Osteocyte (in vitro differentiated cells): ENCODE measurements around the gene COL1A2. TPM values are rescaled to one million over a fixed set of nuclear protein-coding genes. Genes with fewer than 3 reads are reported as not detected.

Source experiments
- DNase-seq: peaks from one replicate; pipeline ENCODE4 v3.0.0; 2021; ENCODE audit warnings: mixed read lengths; ENCODE audit not compliant: unreplicated experiment; ENCODE audit errors: extremely low spot score
- H3K27ac Mint-ChIP-seq: one replicate; pipeline ENCODE4 v1.8.0; 2021; ENCODE audit warnings: mild to moderate bottlenecking, mixed read lengths; ENCODE audit not compliant: unreplicated experiment
- H3K27me3 Mint-ChIP-seq: one replicate; pipeline ENCODE4 v1.8.0; 2021; ENCODE audit warnings: mixed read lengths; ENCODE audit not compliant: unreplicated experiment
- H3K36me3 Mint-ChIP-seq: one replicate; pipeline ENCODE4 v1.8.0; 2021; ENCODE audit warnings: mixed read lengths; ENCODE audit not compliant: unreplicated experiment
- H3K4me1 Mint-ChIP-seq: one replicate; pipeline ENCODE4 v1.8.0; 2021; ENCODE audit warnings: mixed read lengths; ENCODE audit not compliant: unreplicated experiment
- H3K4me3 Mint-ChIP-seq: one replicate; pipeline ENCODE4 v1.8.0; 2021; ENCODE audit warnings: mild to moderate bottlenecking, moderate library complexity, mixed read lengths; ENCODE audit not compliant: unreplicated experiment
- H3K9me3 Mint-ChIP-seq: one replicate; pipeline ENCODE4 v1.8.0; 2021; ENCODE audit warnings: mixed read lengths; ENCODE audit not compliant: unreplicated experiment
- total RNA-seq: library from RNA; stranded (reverse); gene quantifications from 2 replicates; pipeline ENCODE4 v1.2.1, GENCODE V29; 2021
- TF ChIP-seq, protein P1 (sequence below): fragments of 200-600 bp; sonication (generic); IDR thresholded peaks from 2 replicates; pipeline ENCODE4 v1.5.0; 2021; ENCODE audit warnings: antibody characterized with exemption, mild to moderate bottlenecking, moderate library complexity

The COL1A2 gene
- total RNA-seq, 1 donor from 2014 or later = 7,492 TPM

DNA sequence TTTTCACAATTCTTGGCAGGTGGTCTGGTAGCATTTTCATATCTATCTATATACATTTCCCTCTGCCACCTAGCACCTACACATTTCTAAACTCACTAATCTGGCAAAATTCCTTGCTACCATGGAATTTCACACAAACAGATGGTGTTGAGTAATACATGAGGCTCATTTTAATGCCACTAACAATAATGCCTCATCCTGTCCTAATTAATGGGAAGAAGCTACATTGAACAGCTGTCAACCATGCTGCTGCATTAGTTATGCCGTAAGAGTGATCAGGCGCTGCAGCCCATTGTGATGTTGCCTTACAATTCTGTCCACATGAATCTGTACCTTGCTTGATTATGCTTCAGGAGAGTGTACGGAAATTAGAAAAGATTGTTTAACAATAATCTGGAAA is 23.2 kb downstream of the COL1A2 start:
- no peak for DNase-seq
- Mint-ChIP-seq H3K9me3 (no peaks in the 10 kb centered on the region), H3K4me3 (no peak overlapping the region), H3K36me3 (peaks cover 93% of the 10 kb centered on the region), H3K27me3 (no peaks in the 10 kb centered on the region), H3K4me1 (peaks cover 90% of the 10 kb centered on the region), H3K27ac (peak overlapping the region; percentile 76)
- TF ChIP-seq, protein P1, sequence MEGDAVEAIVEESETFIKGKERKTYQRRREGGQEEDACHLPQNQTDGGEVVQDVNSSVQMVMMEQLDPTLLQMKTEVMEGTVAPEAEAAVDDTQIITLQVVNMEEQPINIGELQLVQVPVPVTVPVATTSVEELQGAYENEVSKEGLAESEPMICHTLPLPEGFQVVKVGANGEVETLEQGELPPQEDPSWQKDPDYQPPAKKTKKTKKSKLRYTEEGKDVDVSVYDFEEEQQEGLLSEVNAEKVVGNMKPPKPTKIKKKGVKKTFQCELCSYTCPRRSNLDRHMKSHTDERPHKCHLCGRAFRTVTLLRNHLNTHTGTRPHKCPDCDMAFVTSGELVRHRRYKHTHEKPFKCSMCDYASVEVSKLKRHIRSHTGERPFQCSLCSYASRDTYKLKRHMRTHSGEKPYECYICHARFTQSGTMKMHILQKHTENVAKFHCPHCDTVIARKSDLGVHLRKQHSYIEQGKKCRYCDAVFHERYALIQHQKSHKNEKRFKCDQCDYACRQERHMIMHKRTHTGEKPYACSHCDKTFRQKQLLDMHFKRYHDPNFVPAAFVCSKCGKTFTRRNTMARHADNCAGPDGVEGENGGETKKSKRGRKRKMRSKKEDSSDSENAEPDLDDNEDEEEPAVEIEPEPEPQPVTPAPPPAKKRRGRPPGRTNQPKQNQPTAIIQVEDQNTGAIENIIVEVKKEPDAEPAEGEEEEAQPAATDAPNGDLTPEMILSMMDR = no peak

DNA sequence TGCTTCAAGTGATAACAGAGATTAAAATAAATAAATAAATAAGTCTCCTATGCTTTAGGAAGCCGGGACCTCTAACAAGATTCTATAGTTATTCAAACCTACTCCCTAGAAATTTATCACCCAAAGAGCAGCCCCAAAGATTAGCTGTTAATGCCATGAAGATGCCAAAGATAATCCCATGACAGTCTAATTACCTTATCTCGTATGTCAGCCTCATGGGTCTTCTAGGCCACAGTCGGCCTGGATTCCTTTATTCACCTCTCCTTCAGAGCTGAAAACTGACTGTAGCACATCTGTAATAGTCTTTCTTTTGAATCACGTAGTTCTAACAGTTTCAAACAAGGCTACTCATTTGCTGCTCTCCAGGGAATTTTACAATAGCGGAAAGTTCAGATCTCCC is 24.2 kb downstream of the COL1A2 start:
- no peaks in the 10 kb centered on the region for H3K9me3 Mint-ChIP-seq
- no peak overlapping the region for H3K4me3 Mint-ChIP-seq
- H3K4me1 Mint-ChIP-seq = peaks cover 88% of the 10 kb centered on the region
- peak overlapping the region; percentile 76 for H3K27ac Mint-ChIP-seq
- DNase-seq = no peak
- TF ChIP-seq, protein P1 = no peak
- peaks cover 94% of the 10 kb centered on the region for H3K36me3 Mint-ChIP-seq
- no peaks in the 10 kb centered on the region for H3K27me3 Mint-ChIP-seq

DNA sequence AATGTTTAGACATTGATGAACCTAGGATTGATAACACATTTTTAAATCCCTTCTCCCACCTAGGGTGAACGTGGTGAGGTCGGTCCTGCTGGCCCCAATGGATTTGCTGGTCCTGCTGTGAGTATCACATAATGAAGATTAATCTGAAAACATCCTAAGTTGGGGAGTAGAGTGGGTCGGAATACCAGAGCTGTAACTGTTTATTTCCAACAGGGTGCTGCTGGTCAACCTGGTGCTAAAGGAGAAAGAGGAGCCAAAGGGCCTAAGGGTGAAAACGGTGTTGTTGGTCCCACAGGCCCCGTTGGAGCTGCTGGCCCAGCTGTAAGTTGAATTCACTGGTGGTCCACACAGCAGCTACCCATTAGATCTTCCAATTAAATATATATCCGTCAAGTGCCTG is 25.6 kb downstream of the COL1A2 start:
- Mint-ChIP-seq H3K27ac (peak overlapping the region; percentile 76), H3K36me3 (peaks cover 95% of the 10 kb centered on the region), H3K27me3 (no peaks in the 10 kb centered on the region), H3K9me3 (no peaks in the 10 kb centered on the region), H3K4me1 (peaks cover 83% of the 10 kb centered on the region), H3K4me3 (no peak overlapping the region)
- no peak for DNase-seq
- TF ChIP-seq, protein P1 = no peak

DNA sequence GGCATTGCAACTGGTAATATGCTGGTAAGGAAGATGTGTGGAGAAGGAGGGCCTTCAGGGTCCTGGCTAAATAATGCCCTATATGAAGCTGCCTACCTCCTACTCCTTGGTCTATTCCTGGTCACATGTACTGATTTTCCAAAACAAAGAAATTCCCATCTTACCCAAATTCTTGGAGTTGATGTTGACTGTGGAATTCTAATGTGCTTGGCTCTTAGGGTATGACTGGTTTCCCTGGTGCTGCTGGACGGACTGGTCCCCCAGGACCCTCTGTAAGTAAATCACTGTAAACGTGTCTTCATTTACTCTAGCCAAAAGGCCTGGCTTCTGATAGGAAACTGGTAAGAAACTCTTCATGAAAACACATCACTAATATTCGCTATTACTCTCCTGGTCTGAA is 27.0 kb downstream of the COL1A2 start:
- no peak for DNase-seq
- no peaks in the 10 kb centered on the region for H3K9me3 Mint-ChIP-seq
- H3K4me3 Mint-ChIP-seq = no peak overlapping the region
- peaks cover 80% of the 10 kb centered on the region for H3K4me1 Mint-ChIP-seq
- H3K27me3 Mint-ChIP-seq = no peaks in the 10 kb centered on the region
- TF ChIP-seq, protein P1 = no peak
- H3K27ac Mint-ChIP-seq = peak overlapping the region; percentile 90
- H3K36me3 Mint-ChIP-seq = peaks cover 98% of the 10 kb centered on the region

DNA sequence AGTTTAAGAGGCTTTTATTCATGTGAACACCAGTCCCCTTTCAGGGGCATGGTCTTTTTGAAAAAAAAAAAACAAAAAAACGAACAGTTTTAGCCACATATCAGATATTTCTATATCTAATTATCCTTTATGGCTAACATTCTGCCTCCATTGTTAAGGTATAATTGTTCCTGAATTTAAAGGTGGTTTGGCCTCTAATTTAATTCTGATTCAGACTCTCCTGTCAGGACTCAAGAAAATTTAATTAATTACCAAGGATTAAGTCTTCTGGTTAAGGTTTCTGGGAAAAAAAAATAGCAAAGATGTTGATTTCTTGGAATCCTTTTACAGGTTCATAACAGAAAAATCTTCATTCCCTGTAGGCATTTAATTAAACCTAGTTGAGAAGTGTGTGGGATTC is 27.4 kb downstream of the COL1A2 start:
- H3K27ac Mint-ChIP-seq = peak overlapping the region; percentile 90
- H3K9me3 Mint-ChIP-seq = no peaks in the 10 kb centered on the region
- no peak for DNase-seq
- TF ChIP-seq, protein P1 = no peak
- no peak overlapping the region for H3K4me3 Mint-ChIP-seq
- H3K4me1 Mint-ChIP-seq = peaks cover 76% of the 10 kb centered on the region
- H3K27me3 Mint-ChIP-seq = no peaks in the 10 kb centered on the region
- peaks cover 98% of the 10 kb centered on the region for H3K36me3 Mint-ChIP-seq
